GM12878 (cell line): ENCODE data around the gene JPH4. TPM values are rescaled to one million over a fixed set of nuclear protein-coding genes. Genes with fewer than 3 reads are reported as not detected.

Source experiments
- ATAC-seq: fragments of 200-7000 bp; cut with Tn5 transposase; 3 replicates; pipeline ENCODE4 v1.9.1; 2020; ENCODE audit warnings: mild to moderate bottlenecking, moderate library complexity
- BruUV-seq: library from RNA; stranded (reverse); fragments of 400-500 nt; replicated peaks from 2 replicates; lab custom pipeline; 2021; lab: Mats Ljungman, UMichigan
- CTCF ChIA-PET: fragments of 300-600 bp; sonication (Branson Sonifier 250); formaldehyde crosslinking; extraction: SDS; loops from one replicate; lab custom pipeline; 2021; ENCODE audit warnings: inconsistent platforms; lab: Yijun Ruan, JAX
- POLR2A ChIA-PET: fragments of 350-600 bp; formaldehyde crosslinking; extraction: SDS; loops from one replicate; lab custom pipeline; 2021; ENCODE audit warnings: inconsistent platforms; lab: Charles Lee
- RAD21 ChIA-PET: fragments of 300-600 bp; sonication (Branson Sonifier 250); formaldehyde crosslinking; loops from one replicate; lab custom pipeline; 2023; ENCODE audit warnings: antibody characterized with exemption; ENCODE audit not compliant: unreplicated experiment; lab: Charles Lee
- SMC1A ChIA-PET: fragments of 300-600 bp; sonication (Branson Sonifier 250); formaldehyde crosslinking; loops from one replicate; lab custom pipeline; 2023; ENCODE audit not compliant: unreplicated experiment, uncharacterized antibody; lab: Charles Lee
- DNase-seq: peaks from one replicate; pipeline ENCODE4 v3.0.0-alpha.2; 2011; ENCODE audit warnings: low read depth, low spot score
- FAIRE-seq: peaks from 3 replicates; lab custom pipeline; 2011; peaks lifted over from hg19 to GRCh38; lab: Jason Lieb, UNC
- H2AFZ ChIP-seq: 2 replicates; pipeline ENCODE4 v1.6.0; 2011; ENCODE audit warnings: low read depth, low read length, control low read depth; ENCODE audit not compliant: control insufficient read depth
- H3K27ac ChIP-seq: 2 replicates; pipeline ENCODE4 v1.5.1; 2011; ENCODE audit warnings: control low read depth; ENCODE audit not compliant: control insufficient read depth, insufficient read depth
- H3K27me3 ChIP-seq, 2 experiments: replicated peaks in 1 of 2; 2 replicates each; pipeline versions ENCODE4 v1.6.0 to v1.6.1; 2011; ENCODE audit warnings: low read length in 1 of 2; ENCODE audit not compliant: control insufficient read depth in 2 of 2, insufficient read depth in 2 of 2
- H3K36me3 ChIP-seq, 2 experiments: 2 replicates each; pipeline ENCODE4 v1.5.1; 2011; ENCODE audit warnings: low read length in 1 of 2; ENCODE audit not compliant: control insufficient read depth in 2 of 2, insufficient read depth in 2 of 2
- H3K4me1 ChIP-seq: 2 replicates; pipeline ENCODE4 v1.6.1; 2011; ENCODE audit warnings: mild to moderate bottlenecking, low read length, moderate library complexity, mixed read lengths; ENCODE audit not compliant: control insufficient read depth, insufficient read depth
- H3K4me2 ChIP-seq: 2 replicates; pipeline ENCODE4 v1.6.0; 2011; ENCODE audit warnings: control low read depth; ENCODE audit not compliant: control insufficient read depth, insufficient read depth
- H3K4me3 ChIP-seq: fragments of 200-600 bp; sonication (generic); 2 replicates; pipeline ENCODE4 v1.5.1; 2016
- H3K79me2 ChIP-seq: 2 replicates; pipeline ENCODE4 v1.6.0; 2011; ENCODE audit warnings: low read length; ENCODE audit not compliant: control insufficient read depth, insufficient read depth
- H3K9ac ChIP-seq: 2 replicates; pipeline ENCODE4 v1.8.0; 2011; ENCODE audit warnings: low read length, control low read depth, mixed read lengths; ENCODE audit not compliant: control insufficient read depth, insufficient read depth
- H3K9me3 ChIP-seq: replicated peaks from 3 replicates; pipeline ENCODE4 v1.5.1; 2011; ENCODE audit warnings: mild to moderate bottlenecking, low read length; ENCODE audit not compliant: control insufficient read depth, insufficient read depth
- H4K20me1 ChIP-seq: 2 replicates; pipeline ENCODE4 v1.6.0; 2011; ENCODE audit not compliant: control insufficient read depth, insufficient read depth
- CBX3 ChIP-seq: fragments of 200-600 bp; sonication (generic); IDR thresholded peaks from 2 replicates; pipeline ENCODE4 v1.6.1; 2016; ENCODE audit warnings: low read depth, borderline replicate concordance
- DPF2 ChIP-seq: fragments of 450-650 bp; IDR thresholded peaks from 2 replicates; pipeline ENCODE4 v1.6.1; 2017; ENCODE audit warnings: mild to moderate bottlenecking
- FOXK2 ChIP-seq: fragments of 450-650 bp; IDR thresholded peaks from 2 replicates; pipeline ENCODE4 v1.6.1; 2017; ENCODE audit warnings: mild to moderate bottlenecking, moderate library complexity
- GABPA ChIP-seq: IDR thresholded peaks from 2 replicates; pipeline ENCODE4 v1.6.1; 2014; ENCODE audit warnings: antibody characterized with exemption, low read depth, mild to moderate bottlenecking, inconsistent platforms
- HDAC2 ChIP-seq: fragments of 200-600 bp; sonication (generic); IDR thresholded peaks from 2 replicates; pipeline ENCODE4 v1.6.1; 2017
- HDAC6 ChIP-seq: fragments of 200-600 bp; sonication (generic); IDR thresholded peaks from one replicate; pipeline ENCODE4 v1.8.0; 2017; ENCODE audit warnings: antibody characterized with exemption; ENCODE audit not compliant: unreplicated experiment
- IKZF1 ChIP-seq: fragments of 450-650 bp; conservative IDR thresholded peaks from 2 replicates; pipeline ENCODE4 v1.6.1; 2017; ENCODE audit warnings: antibody characterized with exemption, mild to moderate bottlenecking
- KDM1A ChIP-seq: fragments of 200-600 bp; sonication (generic); IDR thresholded peaks from 2 replicates; pipeline ENCODE4 v1.6.1; 2016; ENCODE audit warnings: borderline replicate concordance
- NRF1 ChIP-seq: conservative IDR thresholded peaks from 2 replicates; pipeline ENCODE4 v1.6.1; 2011; ENCODE audit warnings: mild to moderate bottlenecking, low read depth, low read length, improper control_type of control experiment
- POLR2AphosphoS5 ChIP-seq: IDR thresholded peaks from 2 replicates; pipeline ENCODE4 v1.6.1; 2011; ENCODE audit warnings: mild to moderate bottlenecking, low read length, inconsistent platforms
- RAD51 ChIP-seq: fragments of 450-650 bp; IDR thresholded peaks from 2 replicates; pipeline ENCODE4 v1.6.1; 2016; ENCODE audit warnings: moderate library complexity, mild to moderate bottlenecking, inconsistent platforms
- RCOR1 ChIP-seq: conservative IDR thresholded peaks from 2 replicates; pipeline ENCODE4 v1.6.1; 2012; ENCODE audit warnings: low read depth, low read length, improper control_type of control experiment
- RFX5 ChIP-seq: IDR thresholded peaks from 2 replicates; pipeline ENCODE4 v1.6.1; 2011; ENCODE audit warnings: low read depth, low read length, improper control_type of control experiment
- STAT3 ChIP-seq: IDR thresholded peaks from 2 replicates; pipeline ENCODE4 v1.6.1; 2011; ENCODE audit warnings: low read depth, low read length, improper control_type of control experiment
- ZNF622 ChIP-seq: fragments of 450-650 bp; IDR thresholded peaks from 2 replicates; pipeline ENCODE4 v1.6.1; 2017; ENCODE audit warnings: mild to moderate bottlenecking, inconsistent platforms
- ZZZ3 ChIP-seq: IDR thresholded peaks from 2 replicates; pipeline ENCODE4 v1.6.1; 2011; ENCODE audit warnings: low read depth; ENCODE audit not compliant: control insufficient read depth, insufficient read length
- WGBS: methylation state at CpG from one replicate; pipeline ENCODE4 v1.1.6; 2016; ENCODE audit warnings: low lambda C conversion rate; ENCODE audit not compliant: insufficient replicate concordance, insufficient coverage; ENCODE audit errors: missing lambda C conversion rate; 5-methylcytosine and 5-hydroxymethylcytosine counted together
- in situ Hi-C: fragments of 300-500 bp; cut with MboI; formaldehyde crosslinking; loops from 9 replicates; pipeline ENCODE4 v1.14.3; 2018; ENCODE audit warnings: mixed read lengths
- intact Hi-C: fragments of 100-400 bp; cut with micrococcal nuclease; formaldehyde crosslinking; loops from one replicate; pipeline ENCODE4 v1.14.2; 2022; ENCODE audit not compliant: unreplicated experiment
- polyA plus RNA-seq, 11 experiments: library from polyadenylated mRNA; depleted of rRNA in 4 of 11; unstranded in 6 of 11; stranded (reverse) in 5 of 11; fragments of >200 nt; fragmentation: Nextera tagmentation in 4 of 11; fragmentation: Illumina TruSeq in 1 of 11; extraction: Ambion mirVana in 4 of 11; extraction: Trizol in 1 of 11; gene quantifications; 1 replicate in 1 of 11; 2 replicates in 10 of 11; pipeline versions ENCODE4 v1.2.1 to v1.2.3, GENCODE V29; 2011 to 2016; ENCODE audit warnings: inconsistent platforms in 2 of 11, missing spikeins in 2 of 11, low read depth in 1 of 11
- total RNA-seq, 4 experiments: library from RNA; depleted of rRNA in 3 of 4; stranded (reverse); fragments of >200 nt in 3 of 4; fragmentation: Illumina TruSeq in 1 of 4; extraction: Trizol in 1 of 4; gene quantifications; 2 replicates each; pipeline versions ENCODE4 v1.2.1 to v1.2.3, GENCODE V29; 2013 to 2021
- TF ChIP-seq, protein P1 (sequence below): fragments of 450-650 bp; formaldehyde crosslinking; IDR thresholded peaks from 2 replicates; pipeline ENCODE4 v1.4.0; 2020; ENCODE audit warnings: mild to moderate bottlenecking, moderate library complexity

Gene JPH4
- total and polyA plus RNA-seq, 10 of the 15 experiments (the other 5 are each of a cell fraction or from before 2014, with no cell fraction given): 0.48 to 10.3 (median 3.8) TPM

DNA sequence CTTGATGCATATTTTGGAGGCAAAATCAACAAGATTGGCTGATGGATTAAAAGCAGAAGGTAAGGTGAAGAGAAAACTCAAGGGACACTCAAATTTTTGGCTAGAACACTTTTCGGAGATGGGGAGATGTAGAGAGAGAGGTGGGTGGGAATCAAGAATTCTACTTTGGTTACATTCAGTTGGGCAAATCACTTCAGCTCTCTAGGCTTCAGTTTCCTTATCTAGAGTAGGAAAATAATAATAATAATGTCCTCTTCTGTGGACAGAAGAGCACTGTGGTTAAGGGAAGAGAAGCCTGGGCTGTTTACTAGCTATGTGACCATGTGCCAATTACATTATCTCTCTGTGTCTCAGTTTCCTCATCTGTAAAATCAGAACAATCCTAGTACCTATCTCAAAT is 34.2 kb upstream of the JPH4 start:
- FAIRE-seq (no peak), ATAC-seq (no peak), DNase-seq (no peak)
- ChIA-PET RAD21 (interaction anchor here (1.1 kb wide), 1 partner anchor 44 kb away, joined by 3 read pairs; no protein-coding TSS in a partner anchor), CTCF (interaction anchor here (0.7 to 6.3 kb wide), 4 partner anchors 19 to 470 kb away, joined by 3 to 67 read pairs (median 8); no protein-coding TSS in a partner anchor)
- H3K9ac ChIP-seq: no peak overlapping the region
- TF ChIP-seq ZNF622 (no peak), IKZF1 (no peak), FOXK2 (no peak), POLR2AphosphoS5 (no peak), NRF1 (no peak), STAT3 (no peak)
- TF ChIP-seq, all 136 proteins: peak for 0
- Histone ChIP-seq H3K27ac (no peak overlapping the region), H2AFZ (no peak overlapping the region), H3K4me2 (no peak overlapping the region), H3K4me1 (no peaks in the 10 kb centered on the region), H4K20me1 (no peaks in the 10 kb centered on the region), H3K36me3 (no peaks in the 10 kb centered on the region), H3K4me3 (no peak overlapping the region), H3K27me3 (no peaks in the 10 kb centered on the region), H3K9me3 (peaks cover 3% of the 10 kb centered on the region; the same call in 2 of the 3 replicates), H3K79me2 (no peaks in the 10 kb centered on the region)
- SMC1A ChIA-PET: interaction anchor here (0.6 to 3.2 kb wide), 3 partner anchors 19 to 283 kb away, joined by 3 to 22 read pairs (median 5); no protein-coding TSS in a partner anchor
- POLR2A ChIA-PET: no interaction called here
- BruUV-seq: no TSS peak
- in situ Hi-C loops (no loop called here), intact Hi-C loops (no loop called here)
- 100% methylated on average over 1 of the region's 1 CpG for WGBS

DNA sequence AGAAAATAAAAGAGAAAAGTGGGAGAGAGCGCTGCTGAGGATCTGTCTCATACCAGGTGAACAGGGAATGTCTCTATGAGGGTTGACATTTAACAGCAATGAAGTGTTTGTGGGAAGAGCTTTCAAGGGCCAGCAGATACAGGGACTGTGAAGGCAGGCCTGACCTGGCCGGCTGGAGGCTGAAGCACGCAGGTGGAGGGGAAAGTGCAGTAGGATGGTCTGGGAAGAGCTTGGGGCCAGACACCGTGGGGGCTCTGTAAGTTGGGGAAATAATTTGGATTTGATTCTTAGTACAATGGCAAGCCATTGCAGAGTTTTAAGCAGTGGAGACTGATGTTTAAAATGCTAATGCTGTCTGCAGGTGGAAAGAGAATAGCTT is 33.8 kb upstream of the JPH4 start:
- peaks cover 4% of the 10 kb centered on the region for H3K4me1 ChIP-seq
- ChIA-PET RAD21 (interaction anchor here (1.1 kb wide), 1 partner anchor 44 kb away, joined by 3 read pairs; no protein-coding TSS in a partner anchor), CTCF (interaction anchor here (1.6 to 6.3 kb wide), 3 partner anchors 20 to 54 kb away, joined by 5 to 67 read pairs (median 10); no protein-coding TSS in a partner anchor), SMC1A (interaction anchor here (0.6 to 3.2 kb wide), 5 partner anchors 13 to 954 kb away, joined by 3 to 22 read pairs (median 3); no protein-coding TSS in a partner anchor), POLR2A (no interaction called here)
- H2AFZ ChIP-seq: no peak overlapping the region
- DNase-seq: no peak
- H4K20me1 ChIP-seq: no peaks in the 10 kb centered on the region
- H3K9me3 ChIP-seq: peaks cover 3% of the 10 kb centered on the region; the same call in 2 of the 3 replicates
- no peak overlapping the region for H3K4me2 ChIP-seq
- WGBS: 65% methylated on average over 4 of the region's 4 CpGs
- H3K79me2 ChIP-seq: no peaks in the 10 kb centered on the region
- H3K4me3 ChIP-seq: no peak overlapping the region
- BruUV-seq: no TSS peak
- H3K36me3 ChIP-seq: no peaks in the 10 kb centered on the region
- intact Hi-C loops (no loop called here), in situ Hi-C loops (no loop called here)
- H3K9ac ChIP-seq: no peak overlapping the region
- no peak overlapping the region for H3K27ac ChIP-seq
- FAIRE-seq: no peak
- ATAC-seq: no peak
- no peaks in the 10 kb centered on the region for H3K27me3 ChIP-seq
- TF ChIP-seq ZZZ3 (no peak), HDAC2 (no peak), DPF2 (no peak), CBX3 (no peak), RFX5 (no peak), RCOR1 (no peak), KDM1A (no peak), RAD51 (no peak), HDAC6 (no peak), GABPA (no peak)
- TF ChIP-seq, protein P1, sequence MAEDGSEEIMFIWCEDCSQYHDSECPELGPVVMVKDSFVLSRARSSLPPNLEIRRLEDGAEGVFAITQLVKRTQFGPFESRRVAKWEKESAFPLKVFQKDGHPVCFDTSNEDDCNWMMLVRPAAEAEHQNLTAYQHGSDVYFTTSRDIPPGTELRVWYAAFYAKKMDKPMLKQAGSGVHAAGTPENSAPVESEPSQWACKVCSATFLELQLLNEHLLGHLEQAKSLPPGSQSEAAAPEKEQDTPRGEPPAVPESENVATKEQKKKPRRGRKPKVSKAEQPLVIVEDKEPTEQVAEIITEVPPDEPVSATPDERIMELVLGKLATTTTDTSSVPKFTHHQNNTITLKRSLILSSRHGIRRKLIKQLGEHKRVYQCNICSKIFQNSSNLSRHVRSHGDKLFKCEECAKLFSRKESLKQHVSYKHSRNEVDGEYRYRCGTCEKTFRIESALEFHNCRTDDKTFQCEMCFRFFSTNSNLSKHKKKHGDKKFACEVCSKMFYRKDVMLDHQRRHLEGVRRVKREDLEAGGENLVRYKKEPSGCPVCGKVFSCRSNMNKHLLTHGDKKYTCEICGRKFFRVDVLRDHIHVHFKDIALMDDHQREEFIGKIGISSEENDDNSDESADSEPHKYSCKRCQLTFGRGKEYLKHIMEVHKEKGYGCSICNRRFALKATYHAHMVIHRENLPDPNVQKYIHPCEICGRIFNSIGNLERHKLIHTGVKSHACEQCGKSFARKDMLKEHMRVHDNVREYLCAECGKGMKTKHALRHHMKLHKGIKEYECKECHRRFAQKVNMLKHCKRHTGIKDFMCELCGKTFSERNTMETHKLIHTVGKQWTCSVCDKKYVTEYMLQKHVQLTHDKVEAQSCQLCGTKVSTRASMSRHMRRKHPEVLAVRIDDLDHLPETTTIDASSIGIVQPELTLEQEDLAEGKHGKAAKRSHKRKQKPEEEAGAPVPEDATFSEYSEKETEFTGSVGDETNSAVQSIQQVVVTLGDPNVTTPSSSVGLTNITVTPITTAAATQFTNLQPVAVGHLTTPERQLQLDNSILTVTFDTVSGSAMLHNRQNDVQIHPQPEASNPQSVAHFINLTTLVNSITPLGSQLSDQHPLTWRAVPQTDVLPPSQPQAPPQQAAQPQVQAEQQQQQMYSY (CRISPR knock-in tag): no peak
